Upper lobe of left lung (tissue), 4 donors: ENCODE data around the gene GRIN1.

Experiments
- CTCF ChIP-seq, 6 experiments: fragments of 450-650 bp in 4 of 6; fragments of 200-600 bp in 2 of 6; sonication (generic) in 2 of 6; IDR thresholded peaks; one replicate each; pipeline ENCODE4 v1.5.1; 2016 to 2019; ENCODE audit warnings: antibody characterized with exemption in 6 of 6
- EP300 ChIP-seq, 4 donors: sonication (generic); formaldehyde crosslinking; IDR thresholded peaks; one replicate each; pipeline ENCODE4 v1.5.1; 2017; ENCODE audit warnings: antibody characterized with exemption in 4 of 4, control low read depth in 2 of 4
- POLR2A ChIP-seq, 4 donors: fragments of 450-650 bp; IDR thresholded peaks; one replicate each; pipeline ENCODE4 v1.5.1; 2016 to 2017; ENCODE audit warnings: antibody characterized with exemption in 4 of 4, mild to moderate bottlenecking in 2 of 4
- POLR2AphosphoS5 ChIP-seq, 2 donors: sonication (generic); formaldehyde crosslinking; IDR thresholded peaks; one replicate each; pipeline ENCODE4 v1.5.1; 2017; ENCODE audit warnings: antibody characterized with exemption in 2 of 2

- TF ChIP-seq EP300 (IDR thresholded peaks at IDR 0.05) (no peak), POLR2A (IDR thresholded peaks at IDR 0.05) (no peak), CTCF (IDR thresholded peaks at IDR 0.05) (no peak), POLR2AphosphoS5 (IDR thresholded peaks at IDR 0.05) (no peak)
Observed at GRCh38 chr9:137147091-137147792, 8.3 kb downstream of the GRIN1 start.
